H54 (cell line): ENCODE data around the gene DSG2.
A peak's percentile ranks its signal among the peaks of the same experiment; 100 is the strongest.

Experiments used
- DNase-seq: peaks from one replicate; pipeline ENCODE4 v3.0.0; 2011; ENCODE audit warnings: low spot score, mixed read lengths; ENCODE audit not compliant: insufficient read length
- FAIRE-seq: peaks from 3 replicates; lab custom pipeline; 2011; peaks lifted over from hg19 to GRCh38; lab: Jason Lieb, UNC
- POLR2A ChIP-seq: IDR thresholded peaks from 2 replicates; pipeline ENCODE4 v1.6.1; 2011; ENCODE audit warnings: low read depth, mild to moderate bottlenecking, low read length

DSG2 gene

GRCh38 chr18:31508781-31509180 is 10.8 kb downstream of the DSG2 start:
- FAIRE-seq (no peak), DNase-seq (no peak)
- no peak for TF ChIP-seq POLR2A

- no peak for DNase-seq
- TF ChIP-seq POLR2A, result no peak
- no peak for FAIRE-seq
These were observed 11.6 kb downstream of the DSG2 start for GRCh38 chr18:31509571-31509970.

GRCh38 chr18:31510319-31510718 is 12.3 kb downstream of the DSG2 start:
- no peak for TF ChIP-seq POLR2A
- no peak for FAIRE-seq
- no peak for DNase-seq

GRCh38 chr18:31511098-31511497 is 13.1 kb downstream of the DSG2 start:
- no peak for FAIRE-seq
- DNase-seq, result no peak
- no peak for TF ChIP-seq POLR2A

- DNase-seq (peak; percentile 41), FAIRE-seq (peak; percentile 93)
- TF ChIP-seq POLR2A, result no peak
These were observed 14.3 kb downstream of the DSG2 start for GRCh38 chr18:31512203-31512764.

GRCh38 chr18:31513189-31513935 is 15.4 kb downstream of the DSG2 start:
- no peak for TF ChIP-seq POLR2A
- FAIRE-seq (peak; percentile 93), DNase-seq (peak; percentile 22)

- FAIRE-seq (no peak), DNase-seq (no peak)
- TF ChIP-seq POLR2A, result no peak
These were observed 18.5 kb downstream of the DSG2 start for GRCh38 chr18:31516437-31516836.

- TF ChIP-seq POLR2A, result no peak
- DNase-seq (no peak), FAIRE-seq (no peak)
These were observed 28.4 kb downstream of the DSG2 start for GRCh38 chr18:31526374-31526773.

GRCh38 chr18:31533236-31533635 is 35.3 kb downstream of the DSG2 start:
- FAIRE-seq (no peak), DNase-seq (no peak)
- no peak for TF ChIP-seq POLR2A

- TF ChIP-seq POLR2A, result no peak
- DNase-seq (no peak), FAIRE-seq (no peak)
These were observed 40.9 kb downstream of the DSG2 start for GRCh38 chr18:31538837-31539236.

GRCh38 chr18:31546476-31546875 is 48.5 kb downstream of the DSG2 start:
- no peak for TF ChIP-seq POLR2A
- no peak for FAIRE-seq
- no peak for DNase-seq

- TF ChIP-seq POLR2A, result no peak
- DNase-seq (no peak), FAIRE-seq (no peak)
These were observed 50.9 kb downstream of the DSG2 start for GRCh38 chr18:31548853-31549252.

- no peak for DNase-seq
- TF ChIP-seq POLR2A, result no peak
- no peak for FAIRE-seq
These were observed 51.4 kb downstream of the DSG2 start for GRCh38 chr18:31549416-31549815.

- FAIRE-seq, result no peak
- no peak for DNase-seq
- no peak for TF ChIP-seq POLR2A
These were observed 53.9 kb downstream of the DSG2 start for GRCh38 chr18:31551883-31552282.

- no peak for DNase-seq
- FAIRE-seq, result no peak
- no peak for TF ChIP-seq POLR2A
These were observed 55.8 kb downstream of the DSG2 start for GRCh38 chr18:31553800-31554199.

- DNase-seq (no peak), FAIRE-seq (no peak)
These were observed 56.8 kb downstream of the DSG2 start for GRCh38 chr18:31554776-31555175.

More at GRCh38 chr18:31554776-31555175, 56.8 kb downstream of the DSG2 start:
- no peak for TF ChIP-seq POLR2A
